ENCODE results near the gene APEX2.
A peak's percentile ranks its signal among the peaks of the same experiment; 100 is the strongest.
"Not testable (repeated sequence)": the region's sequence is repeated elsewhere in the genome, so short reads cannot be mapped to it uniquely, and the experiment has no call there.

Gene APEX2

GRCh38 chrX:54999717-55000598, at the start of gene APEX2:
Gene APEX2 (plus strand): TSS chrX:55000363. CDS start chrX:55000423, 60 bp downstream.
- peak; percentile 89 for DNase-seq

- DNase-seq = no peak
These were observed 49.3 kb upstream of the APEX2 start for GRCh38 chrX:54950730-54951375.

GRCh38 chrX:54961750-54962149, 38.4 kb upstream of the APEX2 start:
- no peak for DNase-seq

GRCh38 chrX:54964766-54965497, 35.2 kb upstream of the APEX2 start:
- no peak for DNase-seq

- no peak for DNase-seq
These were observed 22.8 kb upstream of the APEX2 start for GRCh38 chrX:54977387-54977786.

GRCh38 chrX:54978448-54978847, 21.7 kb upstream of the APEX2 start:
- no peak for DNase-seq

GRCh38 chrX:54979432-54979831, 20.7 kb upstream of the APEX2 start:
- no peak for DNase-seq

- DNase-seq = no peak
These were observed 19.8 kb upstream of the APEX2 start for GRCh38 chrX:54980334-54980733.

- not testable (repeated sequence) for DNase-seq
These were observed 16.9 kb upstream of the APEX2 start for GRCh38 chrX:54983306-54983705.

- no peak for DNase-seq
These were observed 8.5 kb upstream of the APEX2 start for GRCh38 chrX:54991706-54992105.

- no peak for DNase-seq
These were observed 7.1 kb upstream of the APEX2 start for GRCh38 chrX:54992911-54993622.

GRCh38 chrX:54994099-54994498, 6.1 kb upstream of the APEX2 start, which contains the start of gene PFKFB1:
Gene PFKFB1 (minus strand): TSS chrX:54994188. CDS start chrX:54994007, 181 bp downstream.
- no peak for DNase-seq

GRCh38 chrX:54994668-54995351, 5.4 kb upstream of the APEX2 start:
- DNase-seq = no peak

- DNase-seq = no peak
These were observed 4.5 kb upstream of the APEX2 start for GRCh38 chrX:54995621-54996020.

GRCh38 chrX:55004231-55004630, 4.1 kb downstream of the APEX2 start:
- DNase-seq = no peak

GRCh38 chrX:55005256-55005655, 5.1 kb downstream of the APEX2 start:
- DNase-seq = no peak

- no peak for DNase-seq
These were observed 6.9 kb downstream of the APEX2 start for GRCh38 chrX:55006827-55007621.

GRCh38 chrX:55007656-55008055, 7.5 kb downstream of the APEX2 start:
- no peak for DNase-seq

GRCh38 chrX:55008571-55009358, 8.6 kb downstream of the APEX2 start:
- DNase-seq = no peak

- DNase-seq = no peak
These were observed 11.1 kb downstream of the APEX2 start for GRCh38 chrX:55011294-55011693.

Data from right forelimb (tissue), 1 donor.